H9 (cell line): ENCODE measurements around the gene WDR20. TPM values are rescaled to one million over a fixed set of nuclear protein-coding genes. Genes with fewer than 3 reads are reported as not detected.
A peak's percentile ranks its signal among the peaks of the same experiment; 100 is the strongest.

Source experiments
- DNase-seq: peaks from one replicate; pipeline ENCODE4 v3.0.0-alpha.2; 2017
- H2AFZ ChIP-seq: one replicate; pipeline ENCODE4 v1.6.1; 2013; ENCODE audit warnings: mild to moderate bottlenecking, low read length, control low read depth, moderate library complexity
- H2AK5ac ChIP-seq: 2 replicates; pipeline ENCODE4 v1.6.1; 2013; ENCODE audit warnings: low read length, control low read depth, mixed read lengths; ENCODE audit not compliant: insufficient read length
- H2BK120ac ChIP-seq: one replicate; pipeline ENCODE4 v1.6.1; 2013; ENCODE audit warnings: low read depth, mild to moderate bottlenecking, low read length, control low read depth, inconsistent platforms; ENCODE audit not compliant: poor library complexity, severe bottlenecking
- H2BK12ac ChIP-seq: 2 replicates; pipeline ENCODE4 v1.6.1; 2013; ENCODE audit warnings: low read length, control low read depth, mixed read lengths, low read depth; ENCODE audit not compliant: insufficient read length
- H2BK15ac ChIP-seq: 2 replicates; pipeline ENCODE4 v1.6.1; 2013; ENCODE audit warnings: low read depth, low read length, control low read depth
- H2BK20ac ChIP-seq: one replicate; pipeline ENCODE4 v1.6.1; 2013; ENCODE audit warnings: low read depth, mild to moderate bottlenecking, low read length, control low read depth, inconsistent platforms; ENCODE audit not compliant: poor library complexity, severe bottlenecking
- H2BK5ac ChIP-seq: 2 replicates; pipeline ENCODE4 v1.6.1; 2013; ENCODE audit warnings: low read length, control low read depth, mixed read lengths; ENCODE audit not compliant: insufficient read length
- H3K14ac ChIP-seq: 2 replicates; pipeline ENCODE4 v1.6.1; 2013; ENCODE audit warnings: low read length, control low read depth; ENCODE audit not compliant: insufficient read depth
- H3K18ac ChIP-seq: 2 replicates; pipeline ENCODE4 v1.6.1; 2013; ENCODE audit warnings: low read depth, mild to moderate bottlenecking, mixed read lengths, low read length, control low read depth; ENCODE audit not compliant: insufficient read length
- H3K23ac ChIP-seq: 2 replicates; pipeline ENCODE4 v1.6.1; 2013; ENCODE audit warnings: low read length, control low read depth, mixed read lengths, low read depth; ENCODE audit not compliant: insufficient read length
- H3K23me2 ChIP-seq: 2 replicates; pipeline ENCODE4 v1.6.1; 2013; ENCODE audit warnings: low read depth, mild to moderate bottlenecking, mixed read lengths, low read length, control low read depth; ENCODE audit not compliant: insufficient read length, poor library complexity, severe bottlenecking
- H3K27ac ChIP-seq: 2 replicates; pipeline ENCODE4 v1.5.1; 2013; ENCODE audit warnings: low read length, control low read depth, mixed read lengths, low read depth; ENCODE audit not compliant: insufficient read length
- H3K27me3 ChIP-seq: 2 replicates; pipeline ENCODE4 v1.6.1; 2013; ENCODE audit warnings: low read length, control low read depth, inconsistent platforms; ENCODE audit not compliant: insufficient read depth
- H3K4ac ChIP-seq: 2 replicates; pipeline ENCODE4 v1.6.1; 2013; ENCODE audit warnings: low read depth, mild to moderate bottlenecking, control low read depth, inconsistent platforms, low read length, moderate library complexity
- H3K4me1 ChIP-seq: 2 replicates; pipeline ENCODE4 v1.6.1; 2013; ENCODE audit warnings: low read length, control low read depth, inconsistent platforms; ENCODE audit not compliant: insufficient read depth
- H3K4me2 ChIP-seq: 2 replicates; pipeline ENCODE4 v1.6.1; 2013; ENCODE audit warnings: low read length, control low read depth, mixed read lengths; ENCODE audit not compliant: insufficient read length, insufficient read depth
- H3K56ac ChIP-seq: 2 replicates; pipeline ENCODE4 v1.6.1; 2013; ENCODE audit warnings: low read depth, mild to moderate bottlenecking, mixed read lengths, low read length, control low read depth; ENCODE audit not compliant: insufficient read length
- H3K79me1 ChIP-seq: 2 replicates; pipeline ENCODE4 v1.6.1; 2013; ENCODE audit warnings: low read depth, mild to moderate bottlenecking, moderate library complexity, low read length, control low read depth, inconsistent platforms; ENCODE audit not compliant: insufficient read depth, poor library complexity, severe bottlenecking
- H3K79me2 ChIP-seq: 2 replicates; pipeline ENCODE4 v1.6.1; 2013; ENCODE audit warnings: low read length, control low read depth, inconsistent platforms; ENCODE audit not compliant: insufficient read depth
- H3K9ac ChIP-seq: 2 replicates; pipeline ENCODE4 v1.6.1; 2013; ENCODE audit warnings: low read length, control low read depth, mixed read lengths; ENCODE audit not compliant: insufficient read length; ENCODE audit errors: extremely low read depth
- H3K9me3 ChIP-seq: one replicate; pipeline ENCODE4 v1.6.1; 2013; ENCODE audit warnings: low read depth, low read length, inconsistent platforms; ENCODE audit not compliant: control insufficient read depth
- H3T11ph ChIP-seq: one replicate; pipeline ENCODE4 v1.6.1; 2013; ENCODE audit warnings: mild to moderate bottlenecking, low read length, control low read depth, inconsistent platforms
- H4K20me1 ChIP-seq: one replicate; pipeline ENCODE4 v1.6.1; 2013; ENCODE audit not compliant: control insufficient read depth, insufficient read length, insufficient read depth
- H4K5ac ChIP-seq: 2 replicates; pipeline ENCODE4 v1.6.1; 2013; ENCODE audit warnings: low read depth, mild to moderate bottlenecking, mixed read lengths, low read length, control low read depth; ENCODE audit not compliant: insufficient read length
- H4K8ac ChIP-seq: replicated peaks from 2 replicates; pipeline ENCODE4 v1.6.1; 2013; ENCODE audit warnings: low read length, control low read depth, mixed read lengths, low read depth; ENCODE audit not compliant: insufficient read length
- H4K91ac ChIP-seq: 2 replicates; pipeline ENCODE4 v1.6.1; 2013; ENCODE audit warnings: low read depth, mild to moderate bottlenecking, moderate library complexity, mixed read lengths, low read length, control low read depth; ENCODE audit not compliant: insufficient read length
- H3K27ac Mint-ChIP-seq, 3 experiments: 2 replicates in 2 of 3; 3 replicates in 1 of 3; pipeline ENCODE4 v1.8.0; 2020 to 2021; ENCODE audit warnings: mixed read lengths in 3 of 3, mild to moderate bottlenecking in 1 of 3, moderate library complexity in 1 of 3
- H3K27me3 Mint-ChIP-seq: 2 replicates; pipeline ENCODE4 v1.8.0; 2021; ENCODE audit warnings: low read depth, mild to moderate bottlenecking, moderate library complexity, mixed read lengths
- H3K36me3 Mint-ChIP-seq, 3 experiments: 2 replicates in 2 of 3; 3 replicates in 1 of 3; pipeline ENCODE4 v1.8.0; 2020 to 2021; ENCODE audit warnings: low read depth in 3 of 3, mixed read lengths in 3 of 3; ENCODE audit not compliant: insufficient read depth in 1 of 3
- H3K4me1 Mint-ChIP-seq, 2 experiments: 2 replicates each; pipeline ENCODE4 v1.8.0; 2020; ENCODE audit warnings: mixed read lengths in 2 of 2
- H3K4me3 Mint-ChIP-seq, 2 experiments: 2 replicates in 1 of 2; 3 replicates in 1 of 2; pipeline ENCODE4 v1.8.0; 2020 to 2021; ENCODE audit warnings: mild to moderate bottlenecking in 2 of 2, mixed read lengths in 2 of 2, moderate library complexity in 1 of 2
- H3K9me3 Mint-ChIP-seq, 2 experiments: 2 replicates in 1 of 2; 3 replicates in 1 of 2; pipeline ENCODE4 v1.8.0; 2020; ENCODE audit warnings: mild to moderate bottlenecking in 2 of 2, mixed read lengths in 2 of 2, moderate library complexity in 1 of 2
- WGBS: extraction: QIAGEN DNeasy Blood & Tissue Kit; methylation state at CpG from one replicate; pipeline ENCODE4 v1.1.7; 2013; ENCODE audit warnings: missing lambda C conversion rate, low lambda C conversion rate, mixed read lengths; ENCODE audit not compliant: insufficient read length; ENCODE audit errors: extremely low coverage; 5-methylcytosine and 5-hydroxymethylcytosine counted together
- total RNA-seq: library from RNA; stranded (reverse); gene quantifications from 2 replicates; pipeline ENCODE4 v1.2.1, GENCODE V29; 2021
- TF ChIP-seq, protein P1 (sequence below): fragments of 200-600 bp; sonication (generic); conservative IDR thresholded peaks from 3 replicates; pipeline ENCODE4 v1.8.0; 2021; ENCODE audit warnings: antibody characterized with exemption, mild to moderate bottlenecking

The WDR20 gene
- total RNA-seq, 1 experiment from 2014 or later, result 31.6 TPM

DNA sequence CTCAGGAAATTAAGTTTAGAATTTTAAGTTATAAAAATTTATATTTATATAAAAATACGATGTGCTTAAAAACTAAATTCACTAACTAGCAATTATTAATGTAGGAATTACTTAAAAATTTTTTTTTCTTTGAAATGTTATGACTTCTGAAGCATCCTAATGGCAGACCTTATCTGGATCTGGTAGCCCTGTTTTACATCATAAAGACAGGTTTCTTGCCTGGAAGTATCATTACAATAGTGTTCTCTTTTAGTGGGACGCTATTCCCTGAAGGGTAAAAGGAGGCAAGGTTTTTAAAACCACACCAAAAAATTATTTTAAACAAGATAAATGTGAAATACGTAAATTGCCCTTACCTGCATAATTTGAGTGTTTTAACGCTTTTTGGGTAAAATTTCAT lies 2.1 kb downstream of the WDR20 start:
- Histone ChIP-seq H2AK5ac (no peak overlapping the region), H2BK5ac (no peak overlapping the region), H3K56ac (no peak overlapping the region), H4K20me1 (no peaks in the 10 kb centered on the region), H3T11ph (no peak overlapping the region), H3K14ac (no peak overlapping the region), H3K4ac (no peak overlapping the region), H3K23me2 (peaks cover 6% of the 10 kb centered on the region), H3K79me2 (peaks cover 14% of the 10 kb centered on the region; the same call in 1 of the 2 replicates), H4K8ac (no peak overlapping the region), H4K91ac (no peak overlapping the region), H4K5ac (no peak overlapping the region), H2BK15ac (no peak overlapping the region), H3K23ac (no peak overlapping the region), H3K4me1 (no peaks in the 10 kb centered on the region; the same call in 1 of the 2 replicates), H2BK12ac (no peak overlapping the region), H3K9me3 (no peaks in the 10 kb centered on the region), H2BK20ac (no peak overlapping the region), H3K9ac (no peak overlapping the region), H3K27ac (no peak overlapping the region), H3K18ac (no peak overlapping the region), H3K27me3 (no peaks in the 10 kb centered on the region), H3K4me2 (no peak overlapping the region), H3K79me1 (no peaks in the 10 kb centered on the region), H2AFZ (no peak overlapping the region), H2BK120ac (no peak overlapping the region)
- no CpG with 5 or more reads among the region's 4 CpGs for WGBS
- peaks cover 19 to 28% of the 10 kb centered on the region in 2 experiments for H3K4me1 Mint-ChIP-seq
- H3K27me3 Mint-ChIP-seq, result no peaks in the 10 kb centered on the region
- DNase-seq, result no peak
- H3K36me3 Mint-ChIP-seq, result peaks cover 0 to 11% (median 0%) of the 10 kb centered on the region in 3 experiments; a peak in 4 of 7 replicates
- H3K4me3 Mint-ChIP-seq, result peak overlapping the region in 1 of 2 experiments; percentile 22; a peak in 1 of 5 replicates
- TF ChIP-seq, protein P1, sequence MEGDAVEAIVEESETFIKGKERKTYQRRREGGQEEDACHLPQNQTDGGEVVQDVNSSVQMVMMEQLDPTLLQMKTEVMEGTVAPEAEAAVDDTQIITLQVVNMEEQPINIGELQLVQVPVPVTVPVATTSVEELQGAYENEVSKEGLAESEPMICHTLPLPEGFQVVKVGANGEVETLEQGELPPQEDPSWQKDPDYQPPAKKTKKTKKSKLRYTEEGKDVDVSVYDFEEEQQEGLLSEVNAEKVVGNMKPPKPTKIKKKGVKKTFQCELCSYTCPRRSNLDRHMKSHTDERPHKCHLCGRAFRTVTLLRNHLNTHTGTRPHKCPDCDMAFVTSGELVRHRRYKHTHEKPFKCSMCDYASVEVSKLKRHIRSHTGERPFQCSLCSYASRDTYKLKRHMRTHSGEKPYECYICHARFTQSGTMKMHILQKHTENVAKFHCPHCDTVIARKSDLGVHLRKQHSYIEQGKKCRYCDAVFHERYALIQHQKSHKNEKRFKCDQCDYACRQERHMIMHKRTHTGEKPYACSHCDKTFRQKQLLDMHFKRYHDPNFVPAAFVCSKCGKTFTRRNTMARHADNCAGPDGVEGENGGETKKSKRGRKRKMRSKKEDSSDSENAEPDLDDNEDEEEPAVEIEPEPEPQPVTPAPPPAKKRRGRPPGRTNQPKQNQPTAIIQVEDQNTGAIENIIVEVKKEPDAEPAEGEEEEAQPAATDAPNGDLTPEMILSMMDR, result no peak
- H3K9me3 Mint-ChIP-seq, result no peaks in the 10 kb centered on the region
- no peak overlapping the region for H3K27ac Mint-ChIP-seq
